GM12872 (cell line): ENCODE results near the gene CHEK1.

ENCODE experiments used
- CTCF ChIP-seq: IDR thresholded peaks from 3 replicates; pipeline ENCODE4 v1.5.1; 2011; ENCODE audit warnings: low read depth, mild to moderate bottlenecking, low read length, moderate library complexity; ENCODE audit not compliant: insufficient read depth

Gene CHEK1

GRCh38 chr11:125624756-125625213, at the start of gene CHEK1:
TSS of gene CHEK1 (plus strand) at chr11:125625163. CDS start at chr11:125626769, 1,606 bp downstream.
- TF ChIP-seq CTCF, result no peak

- TF ChIP-seq CTCF, result no peak
Observed at GRCh38 chr11:125578783-125579182, 46.2 kb upstream of the CHEK1 start.

GRCh38 chr11:125579811-125580210, 45.2 kb upstream of the CHEK1 start:
- no peak for TF ChIP-seq CTCF

- no peak for TF ChIP-seq CTCF
Observed at GRCh38 chr11:125583496-125583895, 41.5 kb upstream of the CHEK1 start.

- TF ChIP-seq CTCF, result no peak
Observed at GRCh38 chr11:125585487-125585886, 39.5 kb upstream of the CHEK1 start.

GRCh38 chr11:125586623-125587022, 38.3 kb upstream of the CHEK1 start:
- TF ChIP-seq CTCF, result no peak

- no peak for TF ChIP-seq CTCF
Observed at GRCh38 chr11:125587480-125587879, 37.5 kb upstream of the CHEK1 start.

- no peak for TF ChIP-seq CTCF
Observed at GRCh38 chr11:125588505-125588904, 36.5 kb upstream of the CHEK1 start.
